Ishikawa (cell line): ENCODE data around the gene OR13J1.

ENCODE experiments used
- CEBPB ChIP-seq: IDR thresholded peaks from 2 replicates; pipeline ENCODE4 v1.6.1; 2012
- CREB1 ChIP-seq: IDR thresholded peaks from 2 replicates; pipeline ENCODE4 v1.6.1; 2012; ENCODE audit warnings: low read depth
- EGR1 ChIP-seq: IDR thresholded peaks from 2 replicates; pipeline ENCODE4 v1.6.1; 2012
- EP300 ChIP-seq: IDR thresholded peaks from 2 replicates; pipeline ENCODE4 v1.6.1; 2012; ENCODE audit warnings: borderline replicate concordance
- FOXM1 ChIP-seq: IDR thresholded peaks from 2 replicates; pipeline ENCODE4 v1.6.1; 2012; ENCODE audit warnings: low read depth, borderline replicate concordance
- NFIC ChIP-seq: IDR thresholded peaks from 2 replicates; pipeline ENCODE4 v1.6.1; 2012
- RAD21 ChIP-seq: IDR thresholded peaks from 2 replicates; pipeline ENCODE4 v1.6.1; 2012; ENCODE audit warnings: low read depth
- TAF1 ChIP-seq: IDR thresholded peaks from 2 replicates; pipeline ENCODE4 v1.6.1; 2012; ENCODE audit warnings: low read depth, mild to moderate bottlenecking
- TCF12 ChIP-seq: IDR thresholded peaks from 2 replicates; pipeline ENCODE4 v1.6.1; 2012; ENCODE audit warnings: low read depth
- TEAD4 ChIP-seq: IDR thresholded peaks from 2 replicates; pipeline ENCODE4 v1.6.1; 2012
- YY1 ChIP-seq: IDR thresholded peaks from 2 replicates; pipeline ENCODE4 v1.6.1; 2012; ENCODE audit warnings: low read depth
- ZBTB7A ChIP-seq: IDR thresholded peaks from 2 replicates; pipeline ENCODE4 v1.6.1; 2012; ENCODE audit warnings: low read depth
- TF ChIP-seq, protein P1 (sequence below): IDR thresholded peaks from 2 replicates; pipeline ENCODE4 v1.6.1; 2012
- TF ChIP-seq, protein P2 (sequence below): IDR thresholded peaks from 2 replicates; pipeline ENCODE4 v1.6.1; 2012; ENCODE audit warnings: low read depth, mild to moderate bottlenecking
- TF ChIP-seq, protein P3 (sequence below): IDR thresholded peaks from 2 replicates; pipeline ENCODE4 v1.6.1; 2012

The OR13J1 gene

DNA sequence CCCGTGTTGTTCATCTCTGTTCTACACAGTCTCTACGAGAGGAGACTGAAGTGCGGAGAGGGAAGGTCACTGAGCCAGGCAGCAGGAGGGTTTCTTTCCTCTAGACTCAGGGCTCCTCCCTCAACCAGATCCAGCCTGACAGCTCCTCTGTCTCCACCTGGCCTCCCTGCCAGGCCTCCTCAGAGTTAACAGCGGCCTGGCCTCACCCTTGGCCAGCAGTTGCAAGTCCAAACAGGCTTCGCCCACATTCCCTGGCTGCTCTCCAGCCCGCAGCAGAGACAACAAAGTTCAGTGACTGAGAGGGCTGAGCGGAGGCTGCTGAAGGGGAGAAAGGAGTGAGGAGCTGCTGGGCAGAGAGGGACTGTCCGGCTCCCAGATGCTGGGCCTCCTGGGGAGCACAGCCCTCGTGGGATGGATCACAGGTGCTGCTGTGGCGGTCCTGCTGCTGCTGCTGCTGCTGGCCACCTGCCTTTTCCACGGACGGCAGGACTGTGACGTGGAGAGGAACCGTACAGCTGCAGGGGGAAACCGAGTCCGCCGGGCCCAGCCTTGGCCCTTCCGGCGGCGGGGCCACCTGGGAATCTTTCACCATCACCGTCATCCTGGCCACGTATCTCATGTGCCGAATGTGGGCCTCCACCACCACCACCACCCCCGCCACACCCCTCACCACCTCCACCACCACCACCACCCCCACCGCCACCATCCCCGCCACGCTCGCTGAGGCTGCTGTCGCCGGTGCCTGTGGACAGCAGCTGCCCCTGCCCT, 35.9 kb upstream of the OR13J1 start, which contains the start of gene HRCT1:
Gene HRCT1 (plus strand): TSS at position 291 of the 768 bp plus-strand sequence. CDS start 86 bp downstream, at position 377.
- TF ChIP-seq, protein P1, sequence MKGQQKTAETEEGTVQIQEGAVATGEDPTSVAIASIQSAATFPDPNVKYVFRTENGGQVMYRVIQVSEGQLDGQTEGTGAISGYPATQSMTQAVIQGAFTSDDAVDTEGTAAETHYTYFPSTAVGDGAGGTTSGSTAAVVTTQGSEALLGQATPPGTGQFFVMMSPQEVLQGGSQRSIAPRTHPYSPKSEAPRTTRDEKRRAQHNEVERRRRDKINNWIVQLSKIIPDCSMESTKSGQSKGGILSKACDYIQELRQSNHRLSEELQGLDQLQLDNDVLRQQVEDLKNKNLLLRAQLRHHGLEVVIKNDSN: no peak; the same call in 1 of the 2 replicates
- TF ChIP-seq CEBPB (no peak), YY1 (0 out of 2 replicates have a peak, but pooled peaks have one; percentile 11), RAD21 (peak; percentile 14; the same call in 1 of the 2 replicates), TCF12 (peak; percentile 88), EP300 (peak; percentile 83), FOXM1 (peak; percentile 61; the same call in 1 of the 2 replicates), NFIC (peak; percentile 97), TEAD4 (peak; percentile 96), CREB1 (no peak), TAF1 (no peak), ZBTB7A (no peak), EGR1 (no peak)
- TF ChIP-seq, protein P2, sequence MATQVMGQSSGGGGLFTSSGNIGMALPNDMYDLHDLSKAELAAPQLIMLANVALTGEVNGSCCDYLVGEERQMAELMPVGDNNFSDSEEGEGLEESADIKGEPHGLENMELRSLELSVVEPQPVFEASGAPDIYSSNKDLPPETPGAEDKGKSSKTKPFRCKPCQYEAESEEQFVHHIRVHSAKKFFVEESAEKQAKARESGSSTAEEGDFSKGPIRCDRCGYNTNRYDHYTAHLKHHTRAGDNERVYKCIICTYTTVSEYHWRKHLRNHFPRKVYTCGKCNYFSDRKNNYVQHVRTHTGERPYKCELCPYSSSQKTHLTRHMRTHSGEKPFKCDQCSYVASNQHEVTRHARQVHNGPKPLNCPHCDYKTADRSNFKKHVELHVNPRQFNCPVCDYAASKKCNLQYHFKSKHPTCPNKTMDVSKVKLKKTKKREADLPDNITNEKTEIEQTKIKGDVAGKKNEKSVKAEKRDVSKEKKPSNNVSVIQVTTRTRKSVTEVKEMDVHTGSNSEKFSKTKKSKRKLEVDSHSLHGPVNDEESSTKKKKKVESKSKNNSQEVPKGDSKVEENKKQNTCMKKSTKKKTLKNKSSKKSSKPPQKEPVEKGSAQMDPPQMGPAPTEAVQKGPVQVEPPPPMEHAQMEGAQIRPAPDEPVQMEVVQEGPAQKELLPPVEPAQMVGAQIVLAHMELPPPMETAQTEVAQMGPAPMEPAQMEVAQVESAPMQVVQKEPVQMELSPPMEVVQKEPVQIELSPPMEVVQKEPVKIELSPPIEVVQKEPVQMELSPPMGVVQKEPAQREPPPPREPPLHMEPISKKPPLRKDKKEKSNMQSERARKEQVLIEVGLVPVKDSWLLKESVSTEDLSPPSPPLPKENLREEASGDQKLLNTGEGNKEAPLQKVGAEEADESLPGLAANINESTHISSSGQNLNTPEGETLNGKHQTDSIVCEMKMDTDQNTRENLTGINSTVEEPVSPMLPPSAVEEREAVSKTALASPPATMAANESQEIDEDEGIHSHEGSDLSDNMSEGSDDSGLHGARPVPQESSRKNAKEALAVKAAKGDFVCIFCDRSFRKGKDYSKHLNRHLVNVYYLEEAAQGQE: no peak
- TF ChIP-seq, protein P3, sequence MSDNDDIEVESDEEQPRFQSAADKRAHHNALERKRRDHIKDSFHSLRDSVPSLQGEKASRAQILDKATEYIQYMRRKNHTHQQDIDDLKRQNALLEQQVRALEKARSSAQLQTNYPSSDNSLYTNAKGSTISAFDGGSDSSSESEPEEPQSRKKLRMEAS: peak; percentile 80

DNA sequence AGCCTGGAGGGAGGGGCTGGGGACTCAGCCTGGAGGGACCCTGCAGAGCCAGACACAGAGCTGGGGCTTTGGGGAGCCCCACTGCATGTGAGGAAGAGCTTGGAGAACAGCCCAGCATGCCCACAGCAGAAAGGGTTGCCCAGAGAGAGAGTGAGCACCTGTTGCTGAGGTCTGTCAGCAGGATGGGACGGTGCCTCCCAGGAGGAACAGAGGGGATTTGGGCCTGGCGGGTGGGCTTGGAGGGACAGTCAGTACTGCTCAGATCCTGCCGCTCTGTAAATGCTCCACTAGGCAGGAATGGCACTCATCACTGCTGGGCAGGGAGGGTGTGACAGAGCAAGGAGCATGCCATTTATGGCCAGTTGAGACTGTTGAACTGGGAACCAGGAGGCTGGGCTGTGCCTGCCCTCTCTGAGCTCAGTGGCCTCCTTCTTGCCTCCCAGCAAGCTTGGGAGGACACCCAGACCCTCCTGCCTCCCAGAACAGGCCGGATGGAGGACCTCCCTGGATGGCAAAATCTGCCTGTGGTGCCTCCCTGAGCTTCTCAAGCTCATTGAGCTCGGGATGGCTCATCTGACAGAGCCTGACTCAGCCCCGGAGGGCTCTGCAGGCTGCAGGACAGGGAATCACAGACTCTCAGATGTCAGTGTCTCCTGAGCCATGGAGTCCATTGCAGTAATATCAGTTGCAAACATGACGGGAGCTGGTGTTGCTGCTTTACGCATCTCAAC, 35.0 kb upstream of the OR13J1 start:
- TF ChIP-seq, protein P1: no peak
- TF ChIP-seq, protein P3: no peak
- TF ChIP-seq RAD21 (no peak), TCF12 (no peak)

DNA sequence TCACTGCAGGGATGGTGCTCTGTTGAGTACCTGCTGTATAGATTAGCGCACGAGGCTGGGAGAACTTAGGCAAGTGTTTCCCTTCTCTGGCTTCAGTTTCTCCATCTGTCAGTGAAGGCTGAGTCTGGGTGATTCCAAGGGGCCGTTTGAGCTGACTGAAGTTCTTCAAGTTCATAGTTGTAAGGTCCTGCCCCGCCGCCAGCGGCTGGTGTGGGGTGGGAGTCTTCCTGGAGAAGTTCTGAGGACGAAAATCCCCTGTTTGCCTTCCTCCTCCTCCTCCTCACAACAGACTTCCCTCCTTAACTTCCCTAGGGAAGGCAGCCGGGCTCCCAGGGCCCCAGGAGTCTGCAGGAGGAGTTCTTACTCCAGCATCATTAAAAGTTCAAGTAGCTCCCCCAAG, 34.1 kb upstream of the OR13J1 start:
- TF ChIP-seq FOXM1 (no peak), RAD21 (no peak), CREB1 (no peak)

DNA sequence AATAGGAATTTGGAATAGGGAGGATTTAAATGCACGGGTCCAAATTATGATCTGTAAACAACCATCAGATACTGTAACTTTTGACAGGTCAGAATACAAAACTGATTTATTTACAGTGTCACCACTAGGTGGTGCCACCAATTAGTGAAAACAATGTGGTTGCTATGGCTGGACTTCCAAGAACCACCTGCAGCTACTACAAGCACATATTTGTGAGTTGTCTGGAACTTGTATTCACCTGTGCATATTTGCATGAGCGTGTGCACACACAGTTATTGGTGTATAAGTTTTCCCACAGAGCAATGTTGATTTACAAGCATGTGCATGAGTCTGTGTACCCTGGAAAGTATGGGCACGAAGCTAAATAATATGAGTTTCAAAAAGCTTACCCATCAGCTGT, 32.8 kb upstream of the OR13J1 start:
- TF ChIP-seq TEAD4 (no peak), RAD21 (peak; percentile 79), YY1 (no peak), EP300 (no peak), FOXM1 (no peak)

DNA sequence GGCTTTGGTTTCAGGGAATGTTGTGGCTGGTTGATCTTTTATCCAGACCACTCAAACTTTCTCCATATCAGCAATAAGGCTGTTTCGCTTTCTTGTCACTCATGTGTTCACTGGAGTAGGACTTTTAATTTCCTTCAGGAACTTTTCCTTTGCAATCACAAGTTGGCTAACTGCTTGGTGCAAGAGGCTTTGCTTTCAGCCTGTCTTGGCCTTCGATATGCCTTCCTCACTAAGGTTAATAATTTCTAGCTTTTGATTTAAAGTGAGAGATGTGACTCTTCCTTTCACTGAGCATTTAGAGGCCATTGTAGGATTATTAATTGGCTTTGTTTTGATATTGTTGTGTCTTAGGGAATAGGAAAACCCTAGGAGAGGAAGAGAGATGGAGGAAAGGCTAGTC, 28.8 kb upstream of the OR13J1 start:
- no peak for TF ChIP-seq NFIC
- no peak for TF ChIP-seq EP300
- no peak for TF ChIP-seq RAD21
- TF ChIP-seq TAF1: no peak
- TF ChIP-seq, protein P1: no peak
- TF ChIP-seq FOXM1: no peak
- TF ChIP-seq, protein P3: no peak
- TF ChIP-seq YY1: no peak
- TF ChIP-seq CREB1: no peak
- TF ChIP-seq TCF12: no peak
- TF ChIP-seq, protein P2: no peak
- TF ChIP-seq CEBPB: no peak
- no peak for TF ChIP-seq ZBTB7A
- no peak for TF ChIP-seq EGR1
- no peak for TF ChIP-seq TEAD4
